HL-60 (cell line): ENCODE measurements around the gene MBNL1.

ENCODE experiments used
- DNase-seq, 2 experiments: peaks; one replicate each; pipeline ENCODE4 v3.0.0-alpha.2; 2010 to 2020; ENCODE audit warnings: low read depth in 1 of 2, low spot score in 1 of 2
- H3K27ac ChIP-seq: fragments of 250-450 bp; sonication (Bioruptor Pico); replicated peaks from 2 replicates; pipeline ENCODE4 v1.5.1; 2020; ENCODE audit warnings: mild to moderate bottlenecking, moderate library complexity
- H3K27me3 ChIP-seq: fragments of 250-450 bp; sonication (Bioruptor Pico); 2 replicates; pipeline ENCODE4 v1.5.1; 2021; ENCODE audit warnings: mild to moderate bottlenecking, moderate library complexity; ENCODE audit not compliant: insufficient read depth, poor library complexity, severe bottlenecking
- H3K4me3 ChIP-seq: replicated peaks from 2 replicates; pipeline ENCODE4 v1.5.1; 2011; ENCODE audit warnings: mild to moderate bottlenecking, control low read depth, low read length; ENCODE audit not compliant: insufficient read depth
- GABPA ChIP-seq: IDR thresholded peaks from 2 replicates; pipeline ENCODE4 v1.6.1; 2012; ENCODE audit warnings: low read depth
- POLR2AphosphoS5 ChIP-seq: IDR thresholded peaks from 2 replicates; pipeline ENCODE4 v1.6.1; 2012; ENCODE audit warnings: low read depth
- SPI1 ChIP-seq: IDR thresholded peaks from 2 replicates; pipeline ENCODE4 v1.6.1; 2012; ENCODE audit warnings: low read depth, mild to moderate bottlenecking, borderline replicate concordance
- TF ChIP-seq, protein P1 (sequence below): IDR thresholded peaks from one replicate; pipeline ENCODE4 v1.5.1; 2011; ENCODE audit warnings: low read length, control low read depth, inconsistent platforms; ENCODE audit not compliant: insufficient read depth
- TF ChIP-seq, protein P2 (sequence below): IDR thresholded peaks from 2 replicates; pipeline ENCODE4 v1.6.1; 2012; ENCODE audit warnings: low read depth; ENCODE audit not compliant: insufficient replicate concordance

MBNL1 gene

DNA sequence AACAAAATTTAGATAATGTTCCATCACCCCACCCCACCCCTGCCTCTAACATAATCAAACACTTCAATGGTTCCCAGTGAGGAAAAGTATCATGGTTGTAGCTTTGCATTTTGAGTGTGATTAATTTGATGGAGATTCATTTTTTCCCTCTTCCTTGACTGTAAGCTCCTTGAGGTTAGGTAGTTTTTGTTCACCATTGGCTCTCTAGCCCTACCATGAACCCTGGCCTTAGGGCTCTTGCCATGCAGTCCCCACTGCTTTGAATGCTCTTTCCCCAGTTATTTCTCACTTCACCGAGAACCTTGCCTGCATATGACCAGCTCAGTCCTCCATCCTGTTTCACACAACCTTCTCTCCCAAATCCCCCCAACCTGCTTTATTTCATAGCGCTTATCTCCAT lies 5.0 kb upstream of the MBNL1 start:
- Histone ChIP-seq H3K27ac (no peak overlapping the region), H3K27me3 (no peaks in the 10 kb centered on the region), H3K4me3 (no peak overlapping the region)
- TF ChIP-seq, protein P1, sequence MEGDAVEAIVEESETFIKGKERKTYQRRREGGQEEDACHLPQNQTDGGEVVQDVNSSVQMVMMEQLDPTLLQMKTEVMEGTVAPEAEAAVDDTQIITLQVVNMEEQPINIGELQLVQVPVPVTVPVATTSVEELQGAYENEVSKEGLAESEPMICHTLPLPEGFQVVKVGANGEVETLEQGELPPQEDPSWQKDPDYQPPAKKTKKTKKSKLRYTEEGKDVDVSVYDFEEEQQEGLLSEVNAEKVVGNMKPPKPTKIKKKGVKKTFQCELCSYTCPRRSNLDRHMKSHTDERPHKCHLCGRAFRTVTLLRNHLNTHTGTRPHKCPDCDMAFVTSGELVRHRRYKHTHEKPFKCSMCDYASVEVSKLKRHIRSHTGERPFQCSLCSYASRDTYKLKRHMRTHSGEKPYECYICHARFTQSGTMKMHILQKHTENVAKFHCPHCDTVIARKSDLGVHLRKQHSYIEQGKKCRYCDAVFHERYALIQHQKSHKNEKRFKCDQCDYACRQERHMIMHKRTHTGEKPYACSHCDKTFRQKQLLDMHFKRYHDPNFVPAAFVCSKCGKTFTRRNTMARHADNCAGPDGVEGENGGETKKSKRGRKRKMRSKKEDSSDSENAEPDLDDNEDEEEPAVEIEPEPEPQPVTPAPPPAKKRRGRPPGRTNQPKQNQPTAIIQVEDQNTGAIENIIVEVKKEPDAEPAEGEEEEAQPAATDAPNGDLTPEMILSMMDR, result no peak
- TF ChIP-seq GABPA (no peak), SPI1 (no peak), POLR2AphosphoS5 (no peak)
- TF ChIP-seq, protein P2, sequence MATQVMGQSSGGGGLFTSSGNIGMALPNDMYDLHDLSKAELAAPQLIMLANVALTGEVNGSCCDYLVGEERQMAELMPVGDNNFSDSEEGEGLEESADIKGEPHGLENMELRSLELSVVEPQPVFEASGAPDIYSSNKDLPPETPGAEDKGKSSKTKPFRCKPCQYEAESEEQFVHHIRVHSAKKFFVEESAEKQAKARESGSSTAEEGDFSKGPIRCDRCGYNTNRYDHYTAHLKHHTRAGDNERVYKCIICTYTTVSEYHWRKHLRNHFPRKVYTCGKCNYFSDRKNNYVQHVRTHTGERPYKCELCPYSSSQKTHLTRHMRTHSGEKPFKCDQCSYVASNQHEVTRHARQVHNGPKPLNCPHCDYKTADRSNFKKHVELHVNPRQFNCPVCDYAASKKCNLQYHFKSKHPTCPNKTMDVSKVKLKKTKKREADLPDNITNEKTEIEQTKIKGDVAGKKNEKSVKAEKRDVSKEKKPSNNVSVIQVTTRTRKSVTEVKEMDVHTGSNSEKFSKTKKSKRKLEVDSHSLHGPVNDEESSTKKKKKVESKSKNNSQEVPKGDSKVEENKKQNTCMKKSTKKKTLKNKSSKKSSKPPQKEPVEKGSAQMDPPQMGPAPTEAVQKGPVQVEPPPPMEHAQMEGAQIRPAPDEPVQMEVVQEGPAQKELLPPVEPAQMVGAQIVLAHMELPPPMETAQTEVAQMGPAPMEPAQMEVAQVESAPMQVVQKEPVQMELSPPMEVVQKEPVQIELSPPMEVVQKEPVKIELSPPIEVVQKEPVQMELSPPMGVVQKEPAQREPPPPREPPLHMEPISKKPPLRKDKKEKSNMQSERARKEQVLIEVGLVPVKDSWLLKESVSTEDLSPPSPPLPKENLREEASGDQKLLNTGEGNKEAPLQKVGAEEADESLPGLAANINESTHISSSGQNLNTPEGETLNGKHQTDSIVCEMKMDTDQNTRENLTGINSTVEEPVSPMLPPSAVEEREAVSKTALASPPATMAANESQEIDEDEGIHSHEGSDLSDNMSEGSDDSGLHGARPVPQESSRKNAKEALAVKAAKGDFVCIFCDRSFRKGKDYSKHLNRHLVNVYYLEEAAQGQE, result no peak
- no peak for DNase-seq

DNA sequence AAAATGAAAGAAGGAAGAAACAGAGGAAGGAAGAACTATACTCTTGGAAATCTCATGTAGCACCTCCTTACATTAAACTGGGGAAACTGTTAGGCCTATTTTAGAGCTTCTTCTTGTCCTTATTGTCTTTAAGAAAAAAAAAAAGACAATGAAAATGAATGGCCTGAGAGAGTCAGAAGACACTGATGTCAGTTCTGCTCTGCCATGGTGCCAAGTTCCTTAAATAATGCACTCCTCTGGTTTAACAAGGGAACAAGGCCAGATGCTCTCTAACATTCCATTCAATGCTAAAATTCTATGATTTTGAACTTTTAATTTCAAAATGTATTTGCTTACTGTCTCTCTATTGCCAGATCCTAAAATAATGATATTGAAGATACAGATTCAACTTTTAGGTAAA lies 4.4 kb upstream of the MBNL1 start:
- H3K27ac ChIP-seq, result no peak overlapping the region; the same call in 1 of the 2 replicates

DNA sequence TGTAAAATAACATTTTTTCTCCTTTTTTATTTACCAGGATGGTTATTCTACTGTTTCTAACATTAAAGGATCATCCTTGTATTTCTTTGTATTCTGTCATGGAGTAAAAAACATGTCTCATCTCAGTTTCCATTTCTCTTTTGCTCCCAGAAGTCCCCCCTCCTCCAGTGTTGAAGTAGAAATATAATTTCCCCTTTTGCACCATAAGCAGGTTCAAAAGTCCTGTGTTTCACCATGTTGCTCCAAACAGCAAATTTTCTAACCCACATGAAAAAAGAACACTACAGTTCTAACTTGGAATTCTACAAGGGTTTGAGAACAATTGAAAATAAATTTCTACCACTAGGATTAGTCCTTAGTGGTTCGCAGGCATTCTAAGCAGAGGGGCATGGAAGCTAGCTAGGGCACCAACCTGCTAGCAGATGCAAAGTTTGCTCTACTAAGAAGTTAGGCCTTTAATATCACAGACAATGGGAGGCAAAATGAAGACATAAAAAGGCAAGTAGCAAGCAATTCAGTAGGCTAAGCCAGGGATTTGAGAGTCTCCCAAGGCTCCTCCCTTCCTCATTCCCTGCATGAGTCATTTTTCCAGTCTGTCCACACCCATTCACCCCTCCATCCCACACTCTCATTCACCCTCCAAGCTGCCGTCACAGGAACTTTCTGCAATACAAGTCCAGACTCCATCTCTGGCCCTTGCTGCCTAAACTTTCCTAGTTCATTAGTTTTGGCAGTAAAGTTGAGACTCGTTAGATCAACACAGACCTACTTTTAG lies 2.3 kb upstream of the MBNL1 start:
- peak overlapping the region; percentile 97 for H3K27ac ChIP-seq
- peak in 1 of 2 experiments; percentile 40 for DNase-seq
- H3K27me3 ChIP-seq, result no peaks in the 10 kb centered on the region
- no peak overlapping the region for H3K4me3 ChIP-seq
- TF ChIP-seq, protein P2, result no peak
- TF ChIP-seq, protein P1, result no peak
- TF ChIP-seq POLR2AphosphoS5, result no peak; the same call in 1 of the 2 replicates
- TF ChIP-seq GABPA, result no peak
- no peak for TF ChIP-seq SPI1

More for the DNA sequence above, 4.4 kb upstream of the MBNL1 start:
- H3K27me3 ChIP-seq, result no peaks in the 10 kb centered on the region
- no peak overlapping the region for H3K4me3 ChIP-seq
- no peak for DNase-seq
- TF ChIP-seq SPI1, result peak; percentile 22; the same call in 1 of the 2 replicates
- TF ChIP-seq, protein P1, result no peak
